PFSK-1 (cell line): Measurements from ENCODE around the gene KCTD13.

ENCODE experiments used
- FOXP2 ChIP-seq: optimal IDR thresholded peaks from 2 replicates; pipeline ENCODE3; 2011; ENCODE audit warnings: borderline replicate concordance, control low read depth, inconsistent platforms; ENCODE audit not compliant: insufficient read depth; ENCODE audit errors: extremely low read length, extremely low read depth
- POLR2AphosphoS5 ChIP-seq: IDR thresholded peaks from 2 replicates; pipeline ENCODE4 v1.6.1; 2012; ENCODE audit warnings: low read depth, mild to moderate bottlenecking, control low read depth, low read length, moderate library complexity
- REST ChIP-seq, 2 experiments: IDR thresholded peaks; 2 replicates each; pipeline versions ENCODE4 v1.6.1 to v1.8.0; 2011 to 2012; ENCODE audit warnings: low read depth in 2 of 2, low read length in 2 of 2, control low read depth in 1 of 2, inconsistent platforms in 1 of 2, mild to moderate bottlenecking in 1 of 2, moderate library complexity in 1 of 2; ENCODE audit not compliant: insufficient read depth in 1 of 2
- SIN3A ChIP-seq: IDR thresholded peaks from 2 replicates; pipeline ENCODE4 v1.6.1; 2012; ENCODE audit warnings: mild to moderate bottlenecking, low read length, moderate library complexity, borderline replicate concordance; ENCODE audit not compliant: insufficient read depth
- TAF1 ChIP-seq: IDR thresholded peaks from 2 replicates; pipeline ENCODE4 v1.6.1; 2012; ENCODE audit warnings: low read length, control low read depth, borderline replicate concordance; ENCODE audit not compliant: insufficient read depth

The KCTD13 gene

GRCh38 chr16:29898804-29899515 lies 27.1 kb downstream of the KCTD13 start:
- no peak for TF ChIP-seq POLR2AphosphoS5

- no peak for TF ChIP-seq SIN3A
- TF ChIP-seq TAF1 = no peak
- no peak for TF ChIP-seq POLR2AphosphoS5
- peak; percentile 71 to 89; a peak in 3 of 4 replicates for TF ChIP-seq REST (IDR thresholded peaks at IDR 0.05; ENCODE audit: insufficient read depth in 1 of 2, low read depth in 2 of 2, low read length in 2 of 2)
These were observed 27.8 kb downstream of the KCTD13 start for GRCh38 chr16:29898135-29898803.

GRCh38 chr16:29897333-29897732 lies 28.7 kb downstream of the KCTD13 start:
- no peak for TF ChIP-seq POLR2AphosphoS5
- TF ChIP-seq FOXP2 = no peak
- no peak for TF ChIP-seq SIN3A
- no peak for TF ChIP-seq TAF1
- TF ChIP-seq REST (IDR thresholded peaks at IDR 0.05; ENCODE audit: insufficient read depth in 1 of 2, low read depth in 2 of 2, low read length in 2 of 2) = no peak

GRCh38 chr16:29896841-29897240 lies 29.2 kb downstream of the KCTD13 start:
- TF ChIP-seq REST (IDR thresholded peaks at IDR 0.05; ENCODE audit: insufficient read depth in 1 of 2, low read depth in 2 of 2, low read length in 2 of 2) = no peak
- TF ChIP-seq TAF1 = no peak
- TF ChIP-seq SIN3A = no peak
- no peak for TF ChIP-seq FOXP2
- TF ChIP-seq POLR2AphosphoS5 = no peak

GRCh38 chr16:29894352-29894751 lies 31.7 kb downstream of the KCTD13 start:
- TF ChIP-seq FOXP2 (no peak), REST (IDR thresholded peaks at IDR 0.05; ENCODE audit: insufficient read depth in 1 of 2, low read depth in 2 of 2, low read length in 2 of 2) (no peak), POLR2AphosphoS5 (no peak)
